Memory B cell (primary cell): ENCODE results near the gene SUSD2.
"Not testable (repeated sequence)": the region's sequence is repeated elsewhere in the genome, so short reads cannot be mapped to it uniquely, and the experiment has no call there.

Experiments
- ATAC-seq: fragments of 150-1000 bp; cut with Tn5 transposase; 2 replicates; pipeline ENCODE4 v1.10.0; 2021; ENCODE audit warnings: low read depth, mild to moderate bottlenecking, moderate library complexity
- DNase-seq, 2 donors: peaks; one replicate each; pipeline ENCODE4 v3.0.0; 2022; ENCODE audit warnings: low spot score in 2 of 2
- H3K27ac Mint-ChIP-seq: one replicate; pipeline ENCODE4 v1.8.0; 2022; ENCODE audit warnings: mild to moderate bottlenecking, moderate library complexity, mixed read lengths
- H3K27me3 Mint-ChIP-seq: one replicate; pipeline ENCODE4 v1.8.0; 2022; ENCODE audit warnings: mixed read lengths
- H3K36me3 Mint-ChIP-seq: one replicate; pipeline ENCODE4 v1.8.0; 2022; ENCODE audit warnings: mild to moderate bottlenecking, mixed read lengths
- H3K4me1 Mint-ChIP-seq: one replicate; pipeline ENCODE4 v1.8.0; 2022; ENCODE audit warnings: mixed read lengths
- H3K4me3 Mint-ChIP-seq: one replicate; pipeline ENCODE4 v1.8.0; 2022; ENCODE audit warnings: mild to moderate bottlenecking, moderate library complexity, mixed read lengths
- H3K9me3 Mint-ChIP-seq: one replicate; pipeline ENCODE4 v1.8.0; 2022; ENCODE audit warnings: mixed read lengths

SUSD2 gene

GRCh38 chr22:24238101-24238694 is 56.9 kb downstream of the SUSD2 start:
- not testable (repeated sequence) for H3K36me3 Mint-ChIP-seq, ATAC-seq, DNase-seq, H3K9me3 Mint-ChIP-seq, H3K27ac Mint-ChIP-seq, H3K27me3 Mint-ChIP-seq, H3K4me3 Mint-ChIP-seq, H3K4me1 Mint-ChIP-seq
